SH-SY5Y (cell line): Measurements from ENCODE around the gene RHBDL2.

Experiments
- GATA2 ChIP-seq: IDR thresholded peaks from 2 replicates; pipeline ENCODE4 v1.6.1; 2011; ENCODE audit warnings: mild to moderate bottlenecking, low read depth, low read length
- GATA3 ChIP-seq: IDR thresholded peaks from 2 replicates; pipeline ENCODE4 v1.6.1; 2011; ENCODE audit warnings: low read depth, mild to moderate bottlenecking, low read length, moderate library complexity

- TF ChIP-seq GATA3 (no peak), GATA2 (no peak)
These were observed at the start of gene RHBDL2 for GRCh38 chr1:38941527-38942019.
